K562 (cell line): ENCODE measurements around the gene CACNA2D4. TPM values are rescaled to one million over a fixed set of nuclear protein-coding genes. Genes with fewer than 3 reads are reported as not detected.

ENCODE experiments used
- CBFA2T2 ChIP-seq: fragments of 450-650 bp; conservative IDR thresholded peaks from 2 replicates; pipeline ENCODE4 v1.6.1; 2017; ENCODE audit warnings: mild to moderate bottlenecking
- CEBPB ChIP-seq: fragments of 450-650 bp; IDR thresholded peaks from 2 replicates; pipeline ENCODE4 v1.6.1; 2016; ENCODE audit warnings: missing genetic modification characterization, missing compliant biosample characterization
- YBX1 ChIP-seq: fragments of 450-650 bp; IDR thresholded peaks from 2 replicates; pipeline ENCODE4 v1.7.1; 2016; ENCODE audit warnings: mild to moderate bottlenecking
- ZNF133 ChIP-seq: fragments of 250-450 bp; sonication (Bioruptor Pico); IDR thresholded peaks from 2 replicates; pipeline ENCODE4 v1.4.0; 2020; ENCODE audit warnings: mild to moderate bottlenecking
- ZNF707 ChIP-seq: fragments of 250-450 bp; sonication (Bioruptor Pico); conservative IDR thresholded peaks from 2 replicates; pipeline ENCODE4 v1.8.0; 2022; ENCODE audit warnings: inconsistent platforms, mild to moderate bottlenecking, moderate library complexity
- ZNF79 ChIP-seq: fragments of 250-450 bp; sonication (Bioruptor Pico); IDR thresholded peaks from 2 replicates; pipeline ENCODE4 v1.4.0; 2020; ENCODE audit warnings: low read depth, mild to moderate bottlenecking, moderate library complexity
- polyA plus RNA-seq, 8 experiments: library from polyadenylated mRNA; depleted of rRNA in 4 of 8; stranded (reverse) in 5 of 8; unstranded in 3 of 8; fragments of >200 nt; fragmentation: Nextera tagmentation in 2 of 8; fragmentation: Illumina TruSeq in 1 of 8; extraction: Ambion mirVana in 2 of 8; extraction: Trizol in 1 of 8; gene quantifications; 2 replicates each; pipeline versions ENCODE4 v1.2.1 to v1.2.3, GENCODE V29; 2011 to 2014; ENCODE audit warnings: inconsistent platforms in 1 of 8, missing spikeins in 1 of 8
- total RNA-seq, 7 experiments: library from RNA; depleted of rRNA in 6 of 7; stranded (reverse); fragments of >200 nt in 6 of 7; fragmentation: Illumina TruSeq in 2 of 7; extraction: Trizol in 2 of 7; gene quantifications; 2 replicates each; pipeline versions ENCODE4 v1.2.1 to v1.2.3, GENCODE V29; 2011 to 2021; ENCODE audit warnings: low replicate concordance in 1 of 7
- TF ChIP-seq, protein P1 (sequence below), 2 experiments: fragments of 450-650 bp; formaldehyde crosslinking in 1 of 2; IDR thresholded peaks; 2 replicates each; pipeline versions ENCODE4 v1.4.0 to v1.6.1; 2014 to 2020; ENCODE audit warnings: mild to moderate bottlenecking in 2 of 2, borderline replicate concordance in 1 of 2, low read depth in 1 of 2
- TF ChIP-seq, protein P2 (sequence below): fragments of 250-450 bp; sonication (Bioruptor Pico); IDR thresholded peaks from 2 replicates; pipeline ENCODE4 v1.4.0; 2020; ENCODE audit warnings: mild to moderate bottlenecking, moderate library complexity
- TF ChIP-seq, protein P3 (sequence below): sonication (generic); formaldehyde crosslinking; IDR thresholded peaks from 2 replicates; pipeline ENCODE4 v1.4.0; 2020; ENCODE audit warnings: mild to moderate bottlenecking, missing genetic modification reagents
- TF ChIP-seq, protein P4 (sequence below): fragments of 150-350 bp; IDR thresholded peaks from 2 replicates; pipeline ENCODE4 v1.6.1; 2014; ENCODE audit warnings: low read depth, mild to moderate bottlenecking, low read length, borderline replicate concordance

CACNA2D4 gene
- total and polyA plus RNA-seq, 9 of the 15 experiments (the other 6 are each of a cell fraction or from before 2014, with no cell fraction given) = 0.04 to 0.69 (median 0.40) TPM; not detected in 3

DNA sequence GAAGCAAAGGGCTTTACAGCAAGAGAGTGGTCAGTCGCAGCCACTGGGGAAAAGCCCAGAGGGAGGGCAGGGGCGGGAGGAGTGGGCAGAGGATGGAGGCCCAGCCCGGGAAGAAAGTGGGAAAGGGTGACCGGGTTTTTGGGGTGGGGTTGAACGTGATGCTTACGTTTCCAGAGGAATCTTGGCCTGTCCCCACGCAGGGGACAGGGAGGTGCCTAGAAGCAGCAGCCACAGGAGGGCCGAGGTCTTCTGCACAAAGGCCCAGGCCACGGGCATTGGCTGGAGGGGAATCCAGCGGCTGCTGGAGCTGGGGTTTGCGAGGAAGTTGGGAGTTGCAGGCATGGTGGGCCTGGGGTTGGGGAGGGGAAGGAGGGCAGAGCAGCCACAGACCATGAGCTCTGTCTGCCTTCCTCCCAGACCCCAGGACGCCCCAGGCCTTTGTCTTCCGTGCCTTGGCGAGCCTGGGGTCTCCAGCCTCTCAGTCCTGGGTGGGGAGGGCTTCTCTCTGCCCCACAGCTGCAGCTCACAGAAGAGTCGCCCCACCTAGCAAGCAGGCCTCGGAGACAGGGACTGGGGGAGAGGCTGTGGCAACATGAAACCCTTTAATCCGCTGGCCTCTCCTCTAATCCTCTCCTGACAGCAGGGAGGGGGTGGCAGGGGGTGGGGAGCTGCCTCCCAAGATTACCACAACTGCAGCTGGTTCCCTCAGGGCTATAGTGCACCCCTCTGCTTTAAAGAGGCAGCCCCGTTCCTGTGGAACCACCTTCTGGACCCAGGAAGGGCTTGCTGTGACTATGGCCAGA is at the start of gene CACNA2D4 (continued):
- TF ChIP-seq, protein P1, sequence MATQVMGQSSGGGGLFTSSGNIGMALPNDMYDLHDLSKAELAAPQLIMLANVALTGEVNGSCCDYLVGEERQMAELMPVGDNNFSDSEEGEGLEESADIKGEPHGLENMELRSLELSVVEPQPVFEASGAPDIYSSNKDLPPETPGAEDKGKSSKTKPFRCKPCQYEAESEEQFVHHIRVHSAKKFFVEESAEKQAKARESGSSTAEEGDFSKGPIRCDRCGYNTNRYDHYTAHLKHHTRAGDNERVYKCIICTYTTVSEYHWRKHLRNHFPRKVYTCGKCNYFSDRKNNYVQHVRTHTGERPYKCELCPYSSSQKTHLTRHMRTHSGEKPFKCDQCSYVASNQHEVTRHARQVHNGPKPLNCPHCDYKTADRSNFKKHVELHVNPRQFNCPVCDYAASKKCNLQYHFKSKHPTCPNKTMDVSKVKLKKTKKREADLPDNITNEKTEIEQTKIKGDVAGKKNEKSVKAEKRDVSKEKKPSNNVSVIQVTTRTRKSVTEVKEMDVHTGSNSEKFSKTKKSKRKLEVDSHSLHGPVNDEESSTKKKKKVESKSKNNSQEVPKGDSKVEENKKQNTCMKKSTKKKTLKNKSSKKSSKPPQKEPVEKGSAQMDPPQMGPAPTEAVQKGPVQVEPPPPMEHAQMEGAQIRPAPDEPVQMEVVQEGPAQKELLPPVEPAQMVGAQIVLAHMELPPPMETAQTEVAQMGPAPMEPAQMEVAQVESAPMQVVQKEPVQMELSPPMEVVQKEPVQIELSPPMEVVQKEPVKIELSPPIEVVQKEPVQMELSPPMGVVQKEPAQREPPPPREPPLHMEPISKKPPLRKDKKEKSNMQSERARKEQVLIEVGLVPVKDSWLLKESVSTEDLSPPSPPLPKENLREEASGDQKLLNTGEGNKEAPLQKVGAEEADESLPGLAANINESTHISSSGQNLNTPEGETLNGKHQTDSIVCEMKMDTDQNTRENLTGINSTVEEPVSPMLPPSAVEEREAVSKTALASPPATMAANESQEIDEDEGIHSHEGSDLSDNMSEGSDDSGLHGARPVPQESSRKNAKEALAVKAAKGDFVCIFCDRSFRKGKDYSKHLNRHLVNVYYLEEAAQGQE (IDR thresholded peaks at IDR 0.05; ENCODE audit: borderline replicate concordance) = no peak
- TF ChIP-seq, protein P1 (CRISPR knock-in tag; IDR thresholded peaks at IDR 0.05; ENCODE audit: low read depth) = no peak
- TF ChIP-seq ZNF79 (CRISPR knock-in tag) (no peak), CEBPB (no peak), ZNF133 (no peak), ZNF707 (CRISPR knock-in tag) (no peak), CBFA2T2 (no peak), YBX1 (no peak)
- TF ChIP-seq, protein P2, sequence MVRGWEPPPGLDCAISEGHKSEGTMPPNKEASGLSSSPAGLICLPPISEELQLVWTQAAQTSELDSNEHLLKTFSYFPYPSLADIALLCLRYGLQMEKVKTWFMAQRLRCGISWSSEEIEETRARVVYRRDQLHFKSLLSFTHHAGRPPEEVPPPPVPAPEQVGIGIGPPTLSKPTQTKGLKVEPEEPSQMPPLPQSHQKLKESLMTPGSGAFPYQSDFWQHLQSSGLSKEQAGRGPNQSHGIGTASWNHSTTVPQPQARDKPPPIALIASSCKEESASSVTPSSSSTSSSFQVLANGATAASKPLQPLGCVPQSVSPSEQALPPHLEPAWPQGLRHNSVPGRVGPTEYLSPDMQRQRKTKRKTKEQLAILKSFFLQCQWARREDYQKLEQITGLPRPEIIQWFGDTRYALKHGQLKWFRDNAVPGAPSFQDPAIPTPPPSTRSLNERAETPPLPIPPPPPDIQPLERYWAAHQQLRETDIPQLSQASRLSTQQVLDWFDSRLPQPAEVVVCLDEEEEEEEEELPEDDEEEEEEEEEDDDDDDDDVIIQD = no peak
- TF ChIP-seq, protein P3, sequence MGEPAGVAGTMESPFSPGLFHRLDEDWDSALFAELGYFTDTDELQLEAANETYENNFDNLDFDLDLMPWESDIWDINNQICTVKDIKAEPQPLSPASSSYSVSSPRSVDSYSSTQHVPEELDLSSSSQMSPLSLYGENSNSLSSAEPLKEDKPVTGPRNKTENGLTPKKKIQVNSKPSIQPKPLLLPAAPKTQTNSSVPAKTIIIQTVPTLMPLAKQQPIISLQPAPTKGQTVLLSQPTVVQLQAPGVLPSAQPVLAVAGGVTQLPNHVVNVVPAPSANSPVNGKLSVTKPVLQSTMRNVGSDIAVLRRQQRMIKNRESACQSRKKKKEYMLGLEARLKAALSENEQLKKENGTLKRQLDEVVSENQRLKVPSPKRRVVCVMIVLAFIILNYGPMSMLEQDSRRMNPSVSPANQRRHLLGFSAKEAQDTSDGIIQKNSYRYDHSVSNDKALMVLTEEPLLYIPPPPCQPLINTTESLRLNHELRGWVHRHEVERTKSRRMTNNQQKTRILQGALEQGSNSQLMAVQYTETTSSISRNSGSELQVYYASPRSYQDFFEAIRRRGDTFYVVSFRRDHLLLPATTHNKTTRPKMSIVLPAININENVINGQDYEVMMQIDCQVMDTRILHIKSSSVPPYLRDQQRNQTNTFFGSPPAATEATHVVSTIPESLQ (CRISPR knock-in tag) = no peak
- TF ChIP-seq, protein P4, sequence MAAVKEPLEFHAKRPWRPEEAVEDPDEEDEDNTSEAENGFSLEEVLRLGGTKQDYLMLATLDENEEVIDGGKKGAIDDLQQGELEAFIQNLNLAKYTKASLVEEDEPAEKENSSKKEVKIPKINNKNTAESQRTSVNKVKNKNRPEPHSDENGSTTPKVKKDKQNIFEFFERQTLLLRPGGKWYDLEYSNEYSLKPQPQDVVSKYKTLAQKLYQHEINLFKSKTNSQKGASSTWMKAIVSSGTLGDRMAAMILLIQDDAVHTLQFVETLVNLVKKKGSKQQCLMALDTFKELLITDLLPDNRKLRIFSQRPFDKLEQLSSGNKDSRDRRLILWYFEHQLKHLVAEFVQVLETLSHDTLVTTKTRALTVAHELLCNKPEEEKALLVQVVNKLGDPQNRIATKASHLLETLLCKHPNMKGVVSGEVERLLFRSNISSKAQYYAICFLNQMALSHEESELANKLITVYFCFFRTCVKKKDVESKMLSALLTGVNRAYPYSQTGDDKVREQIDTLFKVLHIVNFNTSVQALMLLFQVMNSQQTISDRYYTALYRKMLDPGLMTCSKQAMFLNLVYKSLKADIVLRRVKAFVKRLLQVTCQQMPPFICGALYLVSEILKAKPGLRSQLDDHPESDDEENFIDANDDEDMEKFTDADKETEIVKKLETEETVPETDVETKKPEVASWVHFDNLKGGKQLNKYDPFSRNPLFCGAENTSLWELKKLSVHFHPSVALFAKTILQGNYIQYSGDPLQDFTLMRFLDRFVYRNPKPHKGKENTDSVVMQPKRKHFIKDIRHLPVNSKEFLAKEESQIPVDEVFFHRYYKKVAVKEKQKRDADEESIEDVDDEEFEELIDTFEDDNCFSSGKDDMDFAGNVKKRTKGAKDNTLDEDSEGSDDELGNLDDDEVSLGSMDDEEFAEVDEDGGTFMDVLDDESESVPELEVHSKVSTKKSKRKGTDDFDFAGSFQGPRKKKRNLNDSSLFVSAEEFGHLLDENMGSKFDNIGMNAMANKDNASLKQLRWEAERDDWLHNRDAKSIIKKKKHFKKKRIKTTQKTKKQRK = no peak
